ENCODE results near the gene EHBP1L1.

Gene EHBP1L1

DNA sequence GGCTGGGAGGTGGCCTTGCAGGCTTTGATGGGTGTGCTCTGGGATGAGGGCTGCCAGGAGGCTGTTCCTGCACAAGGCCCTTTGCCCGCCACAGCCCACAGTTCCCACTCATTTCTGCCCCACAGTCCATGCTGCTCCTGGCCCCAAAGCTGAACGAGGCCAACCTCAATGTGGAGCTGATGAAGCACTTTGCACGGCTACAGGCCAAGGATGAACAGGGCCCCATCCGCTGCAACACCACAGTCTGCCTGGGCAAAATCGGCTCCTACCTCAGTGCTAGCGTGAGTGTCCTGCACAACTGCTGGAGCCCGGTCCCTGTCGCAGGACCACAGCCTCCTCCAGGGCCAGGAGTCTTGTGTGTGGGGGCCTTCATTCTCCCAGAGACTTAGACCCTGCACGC lies 40.8 kb upstream of the EHBP1L1 start:
- no peak overlapping the region for H3K4me3 ChIP-seq (replicated peaks; ENCODE audit: low read depth, low read length)
- TF ChIP-seq, protein P1, sequence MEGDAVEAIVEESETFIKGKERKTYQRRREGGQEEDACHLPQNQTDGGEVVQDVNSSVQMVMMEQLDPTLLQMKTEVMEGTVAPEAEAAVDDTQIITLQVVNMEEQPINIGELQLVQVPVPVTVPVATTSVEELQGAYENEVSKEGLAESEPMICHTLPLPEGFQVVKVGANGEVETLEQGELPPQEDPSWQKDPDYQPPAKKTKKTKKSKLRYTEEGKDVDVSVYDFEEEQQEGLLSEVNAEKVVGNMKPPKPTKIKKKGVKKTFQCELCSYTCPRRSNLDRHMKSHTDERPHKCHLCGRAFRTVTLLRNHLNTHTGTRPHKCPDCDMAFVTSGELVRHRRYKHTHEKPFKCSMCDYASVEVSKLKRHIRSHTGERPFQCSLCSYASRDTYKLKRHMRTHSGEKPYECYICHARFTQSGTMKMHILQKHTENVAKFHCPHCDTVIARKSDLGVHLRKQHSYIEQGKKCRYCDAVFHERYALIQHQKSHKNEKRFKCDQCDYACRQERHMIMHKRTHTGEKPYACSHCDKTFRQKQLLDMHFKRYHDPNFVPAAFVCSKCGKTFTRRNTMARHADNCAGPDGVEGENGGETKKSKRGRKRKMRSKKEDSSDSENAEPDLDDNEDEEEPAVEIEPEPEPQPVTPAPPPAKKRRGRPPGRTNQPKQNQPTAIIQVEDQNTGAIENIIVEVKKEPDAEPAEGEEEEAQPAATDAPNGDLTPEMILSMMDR (IDR thresholded peaks at IDR 0.05; ENCODE audit: low read depth, low read length, missing control alignments), result no peak
- DNase-seq (ENCODE audit: extremely low read depth, low read depth), result no peak

DNA sequence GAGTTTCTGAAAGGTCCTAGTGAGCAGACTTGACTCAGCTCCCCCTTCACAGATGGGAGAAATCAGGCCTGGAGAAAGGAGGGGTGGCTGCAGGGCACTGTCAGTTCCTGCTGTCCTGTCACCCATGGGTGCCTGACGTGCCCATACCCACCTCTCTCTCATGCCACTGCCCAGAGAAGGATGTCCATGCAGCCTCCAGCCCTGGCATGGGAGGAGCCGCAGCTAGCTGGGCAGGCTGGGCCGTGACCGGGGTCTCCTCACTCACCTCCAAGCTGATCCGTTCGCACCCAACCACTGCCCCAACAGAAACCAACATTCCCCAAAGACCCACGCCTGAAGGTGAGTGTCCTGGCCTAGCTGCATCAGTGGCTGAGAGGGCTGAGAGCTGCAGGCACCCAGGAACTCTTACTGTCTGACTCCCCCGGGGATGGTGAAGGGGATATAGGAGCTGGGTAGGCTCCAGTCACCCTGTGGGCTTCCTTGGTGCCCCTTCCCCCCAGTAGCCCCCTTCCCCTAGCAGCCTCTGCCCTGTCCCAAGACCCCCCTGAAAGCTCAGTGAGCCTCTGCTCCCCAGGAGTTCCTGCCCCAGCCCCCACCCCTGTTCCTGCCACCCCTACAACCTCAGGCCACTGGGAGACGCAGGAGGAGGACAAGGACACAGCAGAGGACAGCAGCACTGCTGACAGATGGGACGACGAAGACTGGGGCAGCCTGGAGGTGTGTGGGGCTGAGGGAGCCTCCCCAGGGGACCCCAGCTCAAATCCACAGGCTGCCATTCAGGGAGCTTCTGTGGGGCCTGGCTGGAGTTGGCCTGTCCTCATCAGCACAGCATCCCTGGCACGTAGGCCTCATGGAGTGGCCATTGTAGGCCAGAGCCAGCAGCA lies 39.2 kb upstream of the EHBP1L1 start:
- H3K4me3 ChIP-seq (replicated peaks; ENCODE audit: low read depth, low read length), result no peak overlapping the region
- DNase-seq (ENCODE audit: extremely low read depth, low read depth), result no peak
- TF ChIP-seq, protein P1 (IDR thresholded peaks at IDR 0.05; ENCODE audit: low read depth, low read length, missing control alignments), result no peak

GRCh38 chr11:65537296-65537597 lies 38.6 kb upstream of the EHBP1L1 start:
- TF ChIP-seq, protein P1 (IDR thresholded peaks at IDR 0.05; ENCODE audit: low read depth, low read length, missing control alignments), result no peak
- H3K4me3 ChIP-seq (replicated peaks; ENCODE audit: low read depth, low read length), result no peak overlapping the region
- DNase-seq (ENCODE audit: extremely low read depth, low read depth), result no peak

GRCh38 chr11:65537620-65538231 lies 38.1 kb upstream of the EHBP1L1 start:
- H3K4me3 ChIP-seq (replicated peaks; ENCODE audit: low read depth, low read length), result no peak overlapping the region
- TF ChIP-seq, protein P1 (IDR thresholded peaks at IDR 0.05; ENCODE audit: low read depth, low read length, missing control alignments), result no peak
- no peak for DNase-seq (ENCODE audit: extremely low read depth, low read depth)

DNA sequence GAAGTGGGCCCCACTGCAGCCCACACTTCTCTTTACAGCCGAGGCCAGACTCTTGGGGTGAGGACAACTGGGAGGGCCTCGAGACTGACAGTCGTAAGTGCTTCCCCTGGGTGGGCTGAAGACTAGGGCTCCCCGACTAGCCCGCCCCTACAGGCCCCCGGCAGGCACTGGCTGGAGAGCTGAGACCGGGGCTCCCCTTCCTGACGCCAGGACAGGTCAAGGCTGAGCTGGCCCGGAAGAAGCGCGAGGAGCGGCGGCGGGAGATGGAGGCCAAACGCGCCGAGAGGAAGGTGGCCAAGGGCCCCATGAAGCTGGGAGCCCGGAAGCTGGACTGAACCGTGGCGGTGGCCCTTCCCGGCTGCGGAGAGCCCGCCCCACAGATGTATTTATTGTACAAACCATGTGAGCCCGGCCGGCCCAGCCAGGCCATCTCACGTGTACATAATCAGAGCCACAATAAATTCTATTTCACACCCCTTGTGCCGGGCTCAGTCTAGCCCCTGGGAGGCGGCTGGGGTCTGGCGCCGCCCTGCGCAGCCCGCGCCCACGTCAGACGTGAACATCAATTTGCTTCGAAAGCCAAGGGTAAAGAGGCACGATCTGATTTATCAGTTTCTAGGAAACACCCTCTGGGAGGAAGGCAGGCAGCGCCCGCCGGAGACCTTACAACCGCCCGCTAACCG lies 37.5 kb upstream of the EHBP1L1 start:
- TF ChIP-seq, protein P1 (IDR thresholded peaks at IDR 0.05; ENCODE audit: low read depth, low read length, missing control alignments), result no peak
- no peak for DNase-seq (ENCODE audit: extremely low read depth, low read depth)
- no peak overlapping the region for H3K4me3 ChIP-seq (replicated peaks; ENCODE audit: low read depth, low read length)

- DNase-seq (ENCODE audit: extremely low read depth, low read depth), result no peak
- H3K4me3 ChIP-seq (replicated peaks; ENCODE audit: low read depth, low read length), result peak overlapping the region; percentile 50; the same call in 1 of the 2 replicates
- TF ChIP-seq, protein P1 (IDR thresholded peaks at IDR 0.05; ENCODE audit: low read depth, low read length, missing control alignments), result no peak
Measured at GRCh38 chr11:65538915-65539743, 36.7 kb upstream of the EHBP1L1 start.

All from HFF-Myc (cell line).